C4-2B (cell line): ENCODE results near the gene EPC1.

Experiments used
- ZFX ChIP-seq: fragments of 450-650 bp; IDR thresholded peaks from 2 replicates; pipeline ENCODE4 v1.6.1; 2017
- TF ChIP-seq, protein P1 (sequence below): fragments of 450-650 bp; conservative IDR thresholded peaks from 2 replicates; pipeline ENCODE4 v1.5.1; 2017; ENCODE audit warnings: mild to moderate bottlenecking

DNA sequence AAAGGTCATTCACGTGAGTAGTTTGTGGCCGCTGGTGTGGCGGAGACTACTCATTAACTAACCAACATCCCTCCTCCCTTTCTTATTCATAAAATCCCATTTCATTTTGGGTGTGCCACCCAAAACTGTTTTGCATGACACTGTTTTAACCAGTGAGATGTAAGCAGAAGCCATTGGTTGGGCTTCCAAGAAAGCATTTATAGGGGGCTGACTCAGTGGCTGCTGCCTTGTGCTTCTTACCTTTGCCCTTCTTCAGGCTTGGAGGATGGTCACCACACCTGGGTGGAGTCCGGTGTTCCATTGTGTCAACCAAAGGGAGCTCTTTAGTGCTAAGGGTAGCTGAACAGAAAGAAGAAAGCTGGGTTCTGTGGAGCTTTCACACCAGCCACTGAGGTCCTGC is 37.2 kb upstream of the EPC1 start:
- TF ChIP-seq, protein P1, sequence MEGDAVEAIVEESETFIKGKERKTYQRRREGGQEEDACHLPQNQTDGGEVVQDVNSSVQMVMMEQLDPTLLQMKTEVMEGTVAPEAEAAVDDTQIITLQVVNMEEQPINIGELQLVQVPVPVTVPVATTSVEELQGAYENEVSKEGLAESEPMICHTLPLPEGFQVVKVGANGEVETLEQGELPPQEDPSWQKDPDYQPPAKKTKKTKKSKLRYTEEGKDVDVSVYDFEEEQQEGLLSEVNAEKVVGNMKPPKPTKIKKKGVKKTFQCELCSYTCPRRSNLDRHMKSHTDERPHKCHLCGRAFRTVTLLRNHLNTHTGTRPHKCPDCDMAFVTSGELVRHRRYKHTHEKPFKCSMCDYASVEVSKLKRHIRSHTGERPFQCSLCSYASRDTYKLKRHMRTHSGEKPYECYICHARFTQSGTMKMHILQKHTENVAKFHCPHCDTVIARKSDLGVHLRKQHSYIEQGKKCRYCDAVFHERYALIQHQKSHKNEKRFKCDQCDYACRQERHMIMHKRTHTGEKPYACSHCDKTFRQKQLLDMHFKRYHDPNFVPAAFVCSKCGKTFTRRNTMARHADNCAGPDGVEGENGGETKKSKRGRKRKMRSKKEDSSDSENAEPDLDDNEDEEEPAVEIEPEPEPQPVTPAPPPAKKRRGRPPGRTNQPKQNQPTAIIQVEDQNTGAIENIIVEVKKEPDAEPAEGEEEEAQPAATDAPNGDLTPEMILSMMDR, result no peak
- no peak for TF ChIP-seq ZFX
